Measurements from ENCODE around the gene ENO4. TPM values are rescaled to one million over a fixed set of nuclear protein-coding genes. Genes with fewer than 3 reads are reported as not detected.

ENO4 gene
- total RNA-seq, 1 donor from 2014 or later: 0.07 TPM

- ChIA-PET CTCF (no interaction called here), POLR2A (no interaction called here)
- Mint-ChIP-seq H3K27me3 (peaks cover 2% of the 10 kb centered on the region), H3K9me3 (peaks cover 5% of the 10 kb centered on the region), H3K36me3 (ENCODE audit: low read depth) (peaks cover 6% of the 10 kb centered on the region), H3K4me3 (no peak overlapping the region), H3K4me1 (no peaks in the 10 kb centered on the region), H3K27ac (no peak overlapping the region)
- DNase-seq: no peak
- TF ChIP-seq CTCF (IDR thresholded peaks at IDR 0.05): no peak
- no peak for ATAC-seq (ENCODE audit: low read depth)
- intact Hi-C loops (cut with micrococcal nuclease): no loop called here
Observed at GRCh38 chr10:116819999-116820677, 29.2 kb upstream of the ENO4 start.

- no peaks in the 10 kb centered on the region for H3K4me1 Mint-ChIP-seq
- peaks cover 5% of the 10 kb centered on the region for H3K9me3 Mint-ChIP-seq
- H3K27ac Mint-ChIP-seq: no peak overlapping the region
- DNase-seq: no peak
- no peak for ATAC-seq (ENCODE audit: low read depth)
- intact Hi-C loops (cut with micrococcal nuclease): no loop called here
- TF ChIP-seq CTCF (IDR thresholded peaks at IDR 0.05): no peak
- H3K27me3 Mint-ChIP-seq: no peaks in the 10 kb centered on the region
- peaks cover 9% of the 10 kb centered on the region for H3K36me3 Mint-ChIP-seq (ENCODE audit: low read depth)
- no peak overlapping the region for H3K4me3 Mint-ChIP-seq
- ChIA-PET CTCF (no interaction called here), POLR2A (no interaction called here)
Observed at GRCh38 chr10:116825901-116826300, 23.4 kb upstream of the ENO4 start.

- peaks cover 16% of the 10 kb centered on the region for H3K36me3 Mint-ChIP-seq (ENCODE audit: low read depth)
Observed at GRCh38 chr10:116826803-116827202, 22.5 kb upstream of the ENO4 start.

GRCh38 chr10:116827214-116827671, 22.1 kb upstream of the ENO4 start:
- intact Hi-C loops (cut with micrococcal nuclease): no loop called here
- Mint-ChIP-seq H3K4me3 (no peak overlapping the region), H3K27ac (no peak overlapping the region), H3K4me1 (no peaks in the 10 kb centered on the region), H3K9me3 (no peaks in the 10 kb centered on the region), H3K36me3 (ENCODE audit: low read depth) (peaks cover 16% of the 10 kb centered on the region), H3K27me3 (no peaks in the 10 kb centered on the region)
- CTCF ChIA-PET: no interaction called here
- no peak for DNase-seq
- POLR2A ChIA-PET: no interaction called here
- no peak for TF ChIP-seq CTCF (IDR thresholded peaks at IDR 0.05)
- no peak for ATAC-seq (ENCODE audit: low read depth)

More at GRCh38 chr10:116826803-116827202, 22.5 kb upstream of the ENO4 start:
- POLR2A ChIA-PET: no interaction called here
- ATAC-seq (ENCODE audit: low read depth) (no peak), DNase-seq (no peak)
- Mint-ChIP-seq H3K4me1 (no peaks in the 10 kb centered on the region), H3K4me3 (no peak overlapping the region), H3K27me3 (no peaks in the 10 kb centered on the region), H3K9me3 (no peaks in the 10 kb centered on the region), H3K27ac (no peak overlapping the region)
- CTCF ChIA-PET: no interaction called here
- intact Hi-C loops (cut with micrococcal nuclease): no loop called here
- TF ChIP-seq CTCF (IDR thresholded peaks at IDR 0.05): no peak

- no peaks in the 10 kb centered on the region for H3K27me3 Mint-ChIP-seq
- H3K4me1 Mint-ChIP-seq: no peaks in the 10 kb centered on the region
- H3K36me3 Mint-ChIP-seq (ENCODE audit: low read depth): peaks cover 19% of the 10 kb centered on the region
- CTCF ChIA-PET: no interaction called here
- DNase-seq (no peak), ATAC-seq (ENCODE audit: low read depth) (no peak)
- H3K27ac Mint-ChIP-seq: no peak overlapping the region
- no peak overlapping the region for H3K4me3 Mint-ChIP-seq
- intact Hi-C loops (cut with micrococcal nuclease): no loop called here
- H3K9me3 Mint-ChIP-seq: no peaks in the 10 kb centered on the region
- POLR2A ChIA-PET: no interaction called here
- no peak for TF ChIP-seq CTCF (IDR thresholded peaks at IDR 0.05)
Observed at GRCh38 chr10:116828116-116828515, 21.2 kb upstream of the ENO4 start.
